A549 (cell line): ENCODE data around the gene TNIK. TPM values are rescaled to one million over a fixed set of nuclear protein-coding genes. Genes with fewer than 3 reads are reported as not detected.

ENCODE experiments used
- ATAC-seq, 2 experiments: fragments of 200-7000 bp in 1 of 2; fragments of >200 bp in 1 of 2; cut with Nextera tagmentation in 1 of 2; cut with Tn5 transposase in 1 of 2; 3 replicates each; pipeline versions ENCODE4 v1.8.0 to v1.9.1; 2018 to 2020; ENCODE audit warnings: mild to moderate bottlenecking in 1 of 2, moderate library complexity in 1 of 2
- CTCF ChIA-PET: fragments of 300-600 bp; sonication (Branson Sonifier 250); formaldehyde crosslinking; extraction: SDS; loops from one replicate; lab custom pipeline; 2021; ENCODE audit warnings: antibody characterized with exemption, inconsistent platforms; lab: Yijun Ruan, JAX
- POLR2A ChIA-PET: fragments of 350-600 bp; formaldehyde crosslinking; extraction: SDS; loops from one replicate; lab custom pipeline; 2021; ENCODE audit warnings: antibody characterized with exemption, inconsistent platforms; lab: Yijun Ruan, JAX
- DNase-seq, 2 experiments: peaks; one replicate each; pipeline versions ENCODE4 v3.0.0 to v3.0.0-alpha.2; 2011 to 2016; ENCODE audit warnings: low read depth in 1 of 2, low spot score in 1 of 2
- FAIRE-seq: peaks from 2 replicates; lab custom pipeline; 2011; peaks lifted over from hg19 to GRCh38; lab: Jason Lieb, UNC
- H3K27ac ChIP-seq, 2 experiments: fragments of >200 bp; sonication (Bioruptor Twin); formaldehyde crosslinking; 3 replicates each; pipeline ENCODE4 v1.5.1; 2016 to 2017
- H3K4me1 ChIP-seq: fragments of >200 bp; sonication (Bioruptor Twin); formaldehyde crosslinking; 3 replicates; pipeline ENCODE4 v1.6.1; 2016
- H3K4me2 ChIP-seq: fragments of >200 bp; sonication (Bioruptor Twin); formaldehyde crosslinking; 3 replicates; pipeline ENCODE4 v1.6.1; 2016
- H3K4me3 ChIP-seq: fragments of >200 bp; sonication (Bioruptor Twin); formaldehyde crosslinking; 3 replicates; pipeline ENCODE4 v1.5.1; 2016
- H3K9me3 ChIP-seq: fragments of >200 bp; sonication (Bioruptor Twin); formaldehyde crosslinking; 3 replicates; pipeline ENCODE4 v1.6.1; 2016
- BHLHE40 ChIP-seq: IDR thresholded peaks from 2 replicates; pipeline ENCODE4 v1.6.1; 2012; ENCODE audit warnings: low read depth, low read length, inconsistent platforms
- CBX8 ChIP-seq: fragments of 200-600 bp; sonication (generic); IDR thresholded peaks from 2 replicates; pipeline ENCODE4 v1.6.1; 2016
- CEBPB ChIP-seq, 2 experiments: fragments of >200 bp in 1 of 2; sonication (Bioruptor Twin) in 1 of 2; formaldehyde crosslinking in 1 of 2; IDR thresholded peaks; 2 replicates each; pipeline ENCODE4 v1.6.1; 2012 to 2016
- CHD2 ChIP-seq: fragments of 150-350 bp; IDR thresholded peaks from 2 replicates; pipeline ENCODE4 v1.6.1; 2014; ENCODE audit warnings: low read length; ENCODE audit not compliant: partially characterized antibody
- EHF ChIP-seq: fragments of 250-450 bp; sonication (Bioruptor Pico); IDR thresholded peaks from 2 replicates; pipeline ENCODE4 v1.5.0; 2020; ENCODE audit warnings: mild to moderate bottlenecking
- EHMT2 ChIP-seq: fragments of 200-600 bp; sonication (generic); IDR thresholded peaks from 2 replicates; pipeline ENCODE4 v1.6.1; 2016; ENCODE audit warnings: antibody characterized with exemption, low read depth, mild to moderate bottlenecking, moderate library complexity
- HOXA7 ChIP-seq: fragments of 250-450 bp; sonication (Bioruptor Pico); IDR thresholded peaks from 2 replicates; pipeline ENCODE4 v1.5.0; 2020; ENCODE audit warnings: mild to moderate bottlenecking, moderate library complexity
- HOXB13 ChIP-seq: fragments of 250-450 bp; sonication (Bioruptor Pico); IDR thresholded peaks from 2 replicates; pipeline ENCODE4 v1.5.0; 2020; ENCODE audit warnings: low read depth, mild to moderate bottlenecking, moderate library complexity
- JUNB ChIP-seq: fragments of >200 bp; sonication (Bioruptor Twin); formaldehyde crosslinking; IDR thresholded peaks from 2 replicates; pipeline ENCODE4 v1.6.1; 2016
- KDM5A ChIP-seq: fragments of 200-600 bp; sonication (generic); IDR thresholded peaks from 2 replicates; pipeline ENCODE4 v1.6.1; 2016; ENCODE audit warnings: antibody characterized with exemption, mild to moderate bottlenecking
- NPAS2 ChIP-seq: fragments of 250-450 bp; sonication (Bioruptor Pico); IDR thresholded peaks from 2 replicates; pipeline ENCODE4 v1.8.0; 2022; ENCODE audit warnings: mild to moderate bottlenecking, moderate library complexity, borderline replicate concordance
- NR3C1 ChIP-seq: fragments of >200 bp; sonication (Bioruptor Twin); formaldehyde crosslinking; IDR thresholded peaks from 3 replicates; pipeline ENCODE4 v1.6.1; 2017
- PHF8 ChIP-seq: fragments of 200-600 bp; sonication (generic); IDR thresholded peaks from 2 replicates; pipeline ENCODE4 v1.6.1; 2016; ENCODE audit warnings: low read depth, mild to moderate bottlenecking, antibody characterized with exemption, moderate library complexity, borderline replicate concordance
- POLR2A ChIP-seq: IDR thresholded peaks from 2 replicates; pipeline ENCODE4 v1.6.1; 2012; ENCODE audit warnings: mild to moderate bottlenecking, low read length
- RARB ChIP-seq: fragments of 250-450 bp; sonication (Bioruptor Pico); IDR thresholded peaks from 2 replicates; pipeline ENCODE4 v1.8.0; 2021; ENCODE audit warnings: mild to moderate bottlenecking, moderate library complexity
- SREBF2 ChIP-seq: fragments of 450-650 bp; IDR thresholded peaks from 2 replicates; pipeline ENCODE4 v1.6.1; 2014; ENCODE audit warnings: mild to moderate bottlenecking, moderate library complexity
- TFCP2L1 ChIP-seq: fragments of 250-450 bp; sonication (Bioruptor Pico); IDR thresholded peaks from 2 replicates; pipeline ENCODE4 v1.5.0; 2021; ENCODE audit warnings: mild to moderate bottlenecking
- ZSCAN20 ChIP-seq: fragments of 250-450 bp; sonication (Bioruptor Pico); IDR thresholded peaks from 2 replicates; pipeline ENCODE4 v1.8.0; 2022; ENCODE audit warnings: mild to moderate bottlenecking, moderate library complexity
- WGBS: methylation state at CpG from one replicate; pipeline ENCODE4 v1.1.6; 2017; ENCODE audit errors: missing lambda C conversion rate; 5-methylcytosine and 5-hydroxymethylcytosine counted together
- polyA plus RNA-seq, 4 experiments: library from polyadenylated mRNA; depleted of rRNA in 3 of 4; stranded (reverse); fragments of >200 nt; fragmentation: RNase III in 1 of 4; extraction: RNeasy Plus Mini Kit Qiagen cat#74134 plus additional on column Dnase treatment in 1 of 4; gene quantifications; 2 replicates in 3 of 4; 3 replicates in 1 of 4; pipeline ENCODE4 v1.2.3, GENCODE V29; 2011 to 2017
- TF ChIP-seq, protein P1 (sequence below): IDR thresholded peaks from 2 replicates; pipeline ENCODE4 v1.6.1; 2012
- TF ChIP-seq, protein P2 (sequence below): fragments of 150-350 bp; IDR thresholded peaks from 2 replicates; pipeline ENCODE4 v1.6.1; 2014; ENCODE audit warnings: low read depth, mild to moderate bottlenecking, low read length

Gene TNIK
- polyA plus RNA-seq, 2 of the 4 experiments (the other 2 are of a cell fraction) = 1.6 to 1.8 TPM

DNA sequence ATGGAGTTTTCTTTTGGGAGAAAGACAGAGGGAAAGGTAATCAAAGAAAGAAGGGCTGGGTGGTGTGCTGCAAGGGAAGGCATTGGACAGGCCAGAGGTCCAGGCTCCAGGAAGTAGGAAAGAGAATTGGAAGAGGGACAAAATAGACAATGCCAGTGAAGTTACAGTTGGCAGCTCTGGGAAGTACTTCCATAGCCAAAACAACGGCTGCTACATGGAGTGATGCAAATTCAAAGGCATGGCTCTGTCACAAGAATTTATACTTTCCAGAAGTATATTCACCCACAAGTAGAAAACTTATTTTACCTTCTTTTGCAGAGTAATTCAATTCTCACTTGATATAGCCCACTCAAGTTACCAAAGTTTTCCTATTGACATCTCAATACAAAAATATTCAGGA is 191.5 kb downstream of the TNIK start:
- Histone ChIP-seq H3K4me3 (no peak overlapping the region), H3K9me3 (no peaks in the 10 kb centered on the region), H3K4me1 (no peaks in the 10 kb centered on the region), H3K4me2 (no peak overlapping the region), H3K27ac (no peak overlapping the region)
- ATAC-seq (no peak), FAIRE-seq (no peak), DNase-seq (no peak)
- WGBS = 63% methylated on average over 1 of the region's 1 CpG
- ChIA-PET CTCF (interaction anchor here (1.1 kb wide), 1 partner anchor 44 kb away, joined by 3 read pairs; no protein-coding TSS in a partner anchor), POLR2A (no interaction called here)
- TF ChIP-seq, protein P1, sequence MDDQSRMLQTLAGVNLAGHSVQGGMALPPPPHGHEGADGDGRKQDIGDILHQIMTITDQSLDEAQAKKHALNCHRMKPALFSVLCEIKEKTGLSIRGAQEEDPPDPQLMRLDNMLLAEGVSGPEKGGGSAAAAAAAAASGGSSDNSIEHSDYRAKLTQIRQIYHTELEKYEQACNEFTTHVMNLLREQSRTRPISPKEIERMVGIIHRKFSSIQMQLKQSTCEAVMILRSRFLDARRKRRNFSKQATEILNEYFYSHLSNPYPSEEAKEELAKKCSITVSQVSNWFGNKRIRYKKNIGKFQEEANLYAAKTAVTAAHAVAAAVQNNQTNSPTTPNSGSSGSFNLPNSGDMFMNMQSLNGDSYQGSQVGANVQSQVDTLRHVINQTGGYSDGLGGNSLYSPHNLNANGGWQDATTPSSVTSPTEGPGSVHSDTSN = no peak
- TF ChIP-seq TFCP2L1 (no peak), NPAS2 (CRISPR knock-in tag) (no peak), PHF8 (no peak), EHMT2 (no peak), ZSCAN20 (no peak), POLR2A (no peak), HOXB13 (CRISPR knock-in tag) (no peak), RARB (CRISPR knock-in tag) (no peak), BHLHE40 (no peak), NR3C1 (no peak), CBX8 (no peak), EHF (CRISPR knock-in tag) (no peak)
- TF ChIP-seq, protein P2, sequence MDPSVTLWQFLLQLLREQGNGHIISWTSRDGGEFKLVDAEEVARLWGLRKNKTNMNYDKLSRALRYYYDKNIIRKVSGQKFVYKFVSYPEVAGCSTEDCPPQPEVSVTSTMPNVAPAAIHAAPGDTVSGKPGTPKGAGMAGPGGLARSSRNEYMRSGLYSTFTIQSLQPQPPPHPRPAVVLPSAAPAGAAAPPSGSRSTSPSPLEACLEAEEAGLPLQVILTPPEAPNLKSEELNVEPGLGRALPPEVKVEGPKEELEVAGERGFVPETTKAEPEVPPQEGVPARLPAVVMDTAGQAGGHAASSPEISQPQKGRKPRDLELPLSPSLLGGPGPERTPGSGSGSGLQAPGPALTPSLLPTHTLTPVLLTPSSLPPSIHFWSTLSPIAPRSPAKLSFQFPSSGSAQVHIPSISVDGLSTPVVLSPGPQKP = no peak

DNA sequence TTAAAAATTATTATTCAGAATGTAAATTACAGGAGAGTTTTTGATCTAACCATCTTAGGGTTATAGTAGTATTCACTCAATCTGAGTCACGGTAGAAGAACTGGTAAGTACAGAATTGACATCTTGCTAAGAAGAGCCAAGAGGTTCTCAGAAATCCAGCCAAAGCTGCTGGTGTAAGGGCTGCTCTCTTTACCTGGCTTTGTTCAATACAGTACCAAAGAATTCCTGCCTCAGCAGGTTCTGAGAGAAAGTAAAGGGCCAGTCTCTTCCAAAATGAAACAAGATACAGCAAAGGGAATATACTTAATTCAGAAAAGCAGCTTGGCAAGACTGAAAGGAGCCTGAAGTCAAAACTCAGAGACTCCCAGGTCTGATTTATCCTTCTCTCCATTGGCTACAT is 193.1 kb downstream of the TNIK start:
- no peak for DNase-seq
- WGBS = 78% methylated on average over 1 of the region's 1 CpG
- no peaks in the 10 kb centered on the region; the same call in 2 of the 3 replicates for H3K4me1 ChIP-seq
- TF ChIP-seq KDM5A = no peak
- H3K4me2 ChIP-seq = no peak overlapping the region
- ChIA-PET CTCF (no interaction called here), POLR2A (no interaction called here)
- H3K4me3 ChIP-seq = no peak overlapping the region
- no peak for ATAC-seq
- H3K27ac ChIP-seq = no peak overlapping the region
- H3K9me3 ChIP-seq = no peaks in the 10 kb centered on the region
- no peak for FAIRE-seq

DNA sequence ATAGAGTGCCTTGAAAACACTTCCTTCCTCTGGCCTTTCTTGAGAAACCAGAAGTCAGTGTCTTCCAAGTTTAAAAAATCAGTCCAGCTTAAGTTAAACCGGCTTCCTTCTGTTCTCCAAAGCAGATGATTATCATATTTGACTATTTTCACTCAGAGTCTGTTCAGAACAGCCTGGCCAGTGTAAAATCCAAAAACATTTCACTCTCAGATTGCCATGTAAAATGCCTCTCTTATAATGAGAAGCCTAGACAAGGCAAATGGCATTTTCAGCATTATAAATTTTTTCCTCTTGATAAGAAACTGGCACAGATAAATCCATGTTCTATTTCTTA is 193.5 kb downstream of the TNIK start:
- ATAC-seq (no peak), FAIRE-seq (no peak), DNase-seq (no peak)
- Histone ChIP-seq H3K4me1 (peaks cover 4% of the 10 kb centered on the region), H3K4me3 (no peak overlapping the region), H3K4me2 (no peak overlapping the region), H3K27ac (no peak overlapping the region), H3K9me3 (no peaks in the 10 kb centered on the region)
- no peak for TF ChIP-seq TFCP2L1
- POLR2A ChIA-PET = no interaction called here
- 85% methylated on average over 1 of the region's 1 CpG for WGBS
- CTCF ChIA-PET = no interaction called here

DNA sequence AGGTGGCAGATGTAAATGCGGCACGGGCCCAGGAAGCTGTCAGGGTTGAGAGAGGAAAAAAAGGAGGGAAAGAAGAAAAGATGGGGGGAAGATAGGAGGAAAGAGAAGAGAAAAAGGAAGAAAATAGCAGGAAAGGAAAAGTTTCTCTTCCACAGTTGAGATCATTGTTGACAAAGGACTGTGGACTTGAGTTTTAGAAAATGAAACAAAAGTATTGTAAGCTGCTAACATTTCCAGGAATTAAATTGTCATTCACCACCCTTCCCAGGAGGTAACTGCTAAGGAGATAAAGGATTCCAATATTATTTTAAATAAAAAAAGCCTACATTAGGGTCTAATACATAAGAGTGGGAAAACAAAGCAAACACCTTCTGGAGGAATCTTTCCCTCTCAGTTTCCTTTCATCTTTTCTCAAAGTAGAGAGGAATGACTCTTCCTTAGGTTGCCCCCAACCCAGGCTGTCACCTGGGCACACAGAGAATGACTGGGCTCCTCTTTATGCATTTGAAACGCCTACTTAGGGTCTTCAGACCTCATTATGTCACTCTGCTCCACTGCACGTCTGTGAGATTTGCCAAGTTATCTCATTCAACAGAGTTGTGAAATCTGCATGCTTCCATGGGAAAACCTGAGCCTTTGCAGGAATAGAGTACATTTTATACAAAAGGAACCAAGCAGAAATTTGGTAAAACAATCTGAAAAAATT is 194.0 kb downstream of the TNIK start:
- POLR2A ChIA-PET = no interaction called here
- 63% methylated on average over 4 of the region's 4 CpGs for WGBS
- Histone ChIP-seq H3K4me2 (no peak overlapping the region), H3K27ac (no peak overlapping the region), H3K4me1 (peaks cover 9% of the 10 kb centered on the region), H3K9me3 (no peaks in the 10 kb centered on the region), H3K4me3 (no peak overlapping the region)
- no peak for DNase-seq
- no peak for ATAC-seq
- no peak for TF ChIP-seq SREBF2
- no peak for FAIRE-seq
- CTCF ChIA-PET = no interaction called here

DNA sequence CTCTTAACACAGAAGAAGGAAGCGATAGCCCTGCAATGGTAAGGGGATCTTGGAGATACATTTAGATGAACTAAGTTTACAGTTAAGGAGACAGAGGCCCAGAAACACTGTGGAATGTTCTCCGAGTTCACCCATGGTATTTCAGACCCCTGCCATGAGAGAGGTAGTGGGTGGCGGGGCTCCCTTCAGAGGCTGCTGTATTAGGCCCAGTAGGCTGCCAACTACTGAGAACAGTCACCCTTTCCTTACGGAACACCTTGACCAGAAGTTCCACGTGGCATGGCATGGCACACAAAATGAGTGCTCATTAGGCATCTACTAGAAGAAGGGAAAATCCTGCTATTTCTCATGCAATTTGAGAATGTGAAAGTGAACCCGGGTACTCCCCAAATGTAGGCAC is 195.4 kb downstream of the TNIK start:
- Histone ChIP-seq H3K27ac (no peak overlapping the region), H3K4me1 (peaks cover 13% of the 10 kb centered on the region), H3K4me3 (no peak overlapping the region)
- DNase-seq = no peak
- POLR2A ChIA-PET = no interaction called here
- TF ChIP-seq HOXA7 (CRISPR knock-in tag) (no peak), PHF8 (no peak), JUNB (no peak), EHMT2 (no peak), CEBPB (IDR thresholded peaks at IDR 0.05) (no peak), CHD2 (no peak)
- TF ChIP-seq, protein P2 = no peak
- TF ChIP-seq, all 56 proteins: peak for 0
- H3K4me2 ChIP-seq = no peak overlapping the region
- H3K9me3 ChIP-seq = no peaks in the 10 kb centered on the region
- ATAC-seq (no peak), FAIRE-seq (no peak)
- 79% methylated on average over 6 of the region's 6 CpGs for WGBS
- CTCF ChIA-PET = no interaction called here
